Mesodermal cell (in vitro differentiated cells): ENCODE results near the gene EPHA6.

Source experiments
- H3K27ac ChIP-seq: 2 replicates; pipeline ENCODE4 v1.7.0; 2013; ENCODE audit warnings: mild to moderate bottlenecking, low read depth, low read length, moderate library complexity; ENCODE audit not compliant: severe bottlenecking
- H3K36me3 ChIP-seq: 2 replicates; pipeline ENCODE4 v1.7.1; 2013; ENCODE audit warnings: mild to moderate bottlenecking, low read length, moderate library complexity; ENCODE audit not compliant: control insufficient read depth, insufficient read depth
- H3K4me1 ChIP-seq: one replicate; pipeline ENCODE4 v1.7.1; 2013; ENCODE audit warnings: mild to moderate bottlenecking, low read length; ENCODE audit not compliant: insufficient read depth, control insufficient read depth, poor library complexity, severe bottlenecking
- H3K4me3 ChIP-seq: 2 replicates; pipeline ENCODE4 v1.7.0; 2013; ENCODE audit warnings: low read length, control low read depth, mild to moderate bottlenecking; ENCODE audit not compliant: insufficient read depth, poor library complexity, severe bottlenecking; ENCODE audit errors: extremely low read depth
- H3K9me3 ChIP-seq: 2 replicates; pipeline ENCODE4 v1.7.1; 2013; ENCODE audit warnings: mild to moderate bottlenecking, low read length, moderate library complexity; ENCODE audit not compliant: control insufficient read depth
- WGBS, 2 experiments: methylation state at CpG; one replicate each; pipeline ENCODE4 v1.1.5; 2013; ENCODE audit warnings: missing lambda C conversion rate in 2 of 2; ENCODE audit not compliant: insufficient coverage in 2 of 2; 5-methylcytosine and 5-hydroxymethylcytosine counted together

Gene EPHA6

DNA sequence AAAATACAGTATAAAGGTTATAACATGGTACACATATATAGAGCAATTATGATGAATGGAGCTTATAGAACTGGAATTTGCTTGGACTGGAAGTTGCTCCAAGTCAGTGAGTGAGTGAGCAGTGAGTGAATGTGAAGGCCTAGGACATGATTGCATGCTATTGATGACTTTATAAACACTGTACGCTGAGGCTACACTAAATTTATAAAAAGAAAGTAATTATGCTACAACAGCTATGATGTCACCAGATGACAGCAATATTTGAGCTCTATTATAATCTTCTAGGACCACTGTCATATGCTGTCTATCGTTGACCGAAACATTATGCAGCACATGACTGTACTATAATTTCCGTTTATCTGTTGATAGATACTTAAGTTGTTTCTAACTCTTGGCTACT lies 463.3 kb downstream of the EPHA6 start:
- no peak overlapping the region for H3K4me3 ChIP-seq
- no peaks in the 10 kb centered on the region for H3K36me3 ChIP-seq
- H3K4me1 ChIP-seq, result no peaks in the 10 kb centered on the region
- no peaks in the 10 kb centered on the region for H3K9me3 ChIP-seq
- WGBS, 2 experiments, result 86 to 100% methylated on average over 2 to 3 of the region's 4 CpGs
- H3K27ac ChIP-seq, result no peak overlapping the region

DNA sequence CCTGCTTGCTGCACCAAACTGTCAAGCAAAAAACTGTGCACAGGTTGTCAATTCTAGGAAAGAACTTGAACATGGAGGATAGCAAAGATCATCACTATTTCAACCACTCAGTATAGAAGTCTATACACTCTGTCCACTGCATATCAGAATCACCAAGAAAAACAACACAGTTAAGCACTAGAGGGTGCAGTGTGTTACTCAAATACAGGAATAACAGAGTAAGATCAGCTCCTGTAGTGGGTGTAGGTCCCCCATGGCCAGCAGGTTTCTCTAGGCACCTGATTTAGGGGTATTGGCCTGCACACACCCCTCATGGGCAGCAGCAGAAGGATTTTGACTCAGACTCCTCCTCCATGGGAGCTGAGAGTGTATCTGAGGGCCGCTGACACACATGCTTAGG lies 464.1 kb downstream of the EPHA6 start:
- H3K36me3 ChIP-seq, result no peaks in the 10 kb centered on the region
- H3K4me1 ChIP-seq, result no peaks in the 10 kb centered on the region
- no peak overlapping the region for H3K27ac ChIP-seq
- no peak overlapping the region for H3K4me3 ChIP-seq
- H3K9me3 ChIP-seq, result no peaks in the 10 kb centered on the region
- WGBS, 2 experiments, result 100% methylated on average over 1 of the region's 1 CpG; no CpG with 5 or more reads in 1 of the 2 experiments

DNA sequence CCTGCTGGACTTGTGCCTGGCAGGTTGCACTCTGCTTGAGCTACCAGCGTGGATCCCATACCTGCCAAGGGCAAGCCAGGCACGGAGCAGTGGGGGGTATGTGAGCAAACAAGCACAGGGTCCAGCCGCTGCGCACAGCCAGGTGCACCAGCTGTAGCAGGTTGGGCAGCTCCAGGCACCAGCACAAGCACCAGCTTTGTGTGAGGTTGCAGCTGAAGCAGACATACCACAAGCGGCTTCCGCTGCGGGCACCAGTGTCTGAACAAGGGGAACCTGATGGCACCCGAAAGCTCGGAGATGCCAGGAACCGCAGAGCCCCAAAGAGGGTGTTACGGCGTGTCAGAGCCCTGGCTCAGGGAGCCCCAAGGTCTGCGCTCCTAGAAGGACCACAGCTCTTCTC lies 477.5 kb downstream of the EPHA6 start:
- Histone ChIP-seq H3K4me3 (no peak overlapping the region), H3K4me1 (no peaks in the 10 kb centered on the region), H3K9me3 (no peaks in the 10 kb centered on the region), H3K36me3 (no peaks in the 10 kb centered on the region), H3K27ac (no peak overlapping the region)
- WGBS, 2 experiments, result 88 to 96% methylated on average over 10 to 13 of the region's 13 CpGs

DNA sequence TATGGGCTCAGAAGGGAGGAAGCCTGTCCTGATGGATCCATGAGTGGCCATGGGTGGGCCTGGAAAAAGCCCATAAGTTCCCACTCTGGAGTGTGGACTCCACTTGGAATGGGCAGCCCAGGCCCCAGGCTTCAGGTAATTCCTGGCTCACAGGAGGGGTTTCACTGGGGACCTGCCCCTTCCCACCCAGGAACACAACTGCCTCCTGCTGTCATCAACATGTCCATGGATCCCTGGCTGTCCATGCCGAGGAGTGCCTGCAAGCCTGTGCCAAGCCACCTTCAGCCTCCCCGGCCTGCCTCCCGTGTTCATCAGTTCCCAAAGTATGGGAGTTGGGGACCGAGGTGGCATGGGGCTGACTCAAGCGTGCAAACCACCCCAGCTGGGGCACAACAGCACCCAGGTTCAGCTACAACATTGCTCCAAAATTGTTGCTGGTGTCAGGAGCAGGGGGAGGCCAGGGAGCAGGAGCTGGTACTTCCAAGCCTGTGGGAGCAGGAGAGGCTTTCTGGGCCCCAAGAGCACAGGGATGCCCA lies 479.3 kb downstream of the EPHA6 start:
- WGBS, 2 experiments, result 92 to 100% methylated on average over 1 to 5 of the region's 5 CpGs
- no peak overlapping the region for H3K27ac ChIP-seq
- no peaks in the 10 kb centered on the region for H3K36me3 ChIP-seq
- H3K9me3 ChIP-seq, result no peaks in the 10 kb centered on the region
- H3K4me3 ChIP-seq, result no peak overlapping the region
- no peaks in the 10 kb centered on the region for H3K4me1 ChIP-seq

DNA sequence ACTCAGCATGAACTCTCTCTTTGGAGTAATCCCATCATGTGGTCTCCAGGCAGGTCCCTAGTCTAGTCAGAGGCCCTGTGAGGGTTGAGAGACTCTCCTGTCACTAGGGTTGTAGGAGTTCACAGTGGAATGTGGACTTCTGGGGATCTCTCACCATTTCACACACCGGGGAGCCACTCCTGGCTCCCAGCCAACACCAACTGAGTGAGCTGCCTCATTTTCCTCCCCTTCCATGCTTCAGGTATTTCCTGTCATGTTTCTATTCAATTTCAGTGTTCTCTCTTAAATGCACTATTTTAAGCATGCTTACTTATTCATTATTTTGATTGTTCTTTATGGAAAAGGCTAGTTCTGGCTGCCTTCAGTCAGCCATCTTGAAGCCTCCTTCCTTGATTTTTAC lies 482.6 kb downstream of the EPHA6 start:
- no peaks in the 10 kb centered on the region for H3K9me3 ChIP-seq
- no peaks in the 10 kb centered on the region for H3K4me1 ChIP-seq
- no peak overlapping the region for H3K27ac ChIP-seq
- H3K4me3 ChIP-seq, result no peak overlapping the region
- no peaks in the 10 kb centered on the region for H3K36me3 ChIP-seq
- 100% methylated on average over 1 of the region's 1 CpG; no CpG with 5 or more reads in 1 of the 2 experiments for WGBS, 2 experiments

DNA sequence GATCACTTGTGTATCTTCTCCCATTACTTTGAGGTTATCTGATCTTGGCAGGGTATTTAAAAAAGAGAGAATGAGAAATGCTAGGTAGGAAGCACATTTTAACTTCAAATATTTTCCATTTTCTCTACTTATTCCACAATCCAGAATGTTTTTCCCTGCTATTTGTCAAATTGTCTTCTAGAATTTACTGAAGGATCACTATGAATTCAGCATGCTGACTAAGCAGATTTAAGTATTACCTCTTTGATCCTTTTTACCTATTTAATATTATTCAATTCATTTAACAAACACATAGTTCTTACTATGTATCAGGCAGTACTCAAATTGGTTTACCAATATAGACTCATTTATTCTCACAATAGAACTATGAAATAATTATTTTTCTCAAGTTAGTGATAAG lies 486.7 kb downstream of the EPHA6 start:
- Histone ChIP-seq H3K4me1 (no peaks in the 10 kb centered on the region), H3K4me3 (no peak overlapping the region), H3K36me3 (no peaks in the 10 kb centered on the region), H3K27ac (no peak overlapping the region), H3K9me3 (no peaks in the 10 kb centered on the region)

DNA sequence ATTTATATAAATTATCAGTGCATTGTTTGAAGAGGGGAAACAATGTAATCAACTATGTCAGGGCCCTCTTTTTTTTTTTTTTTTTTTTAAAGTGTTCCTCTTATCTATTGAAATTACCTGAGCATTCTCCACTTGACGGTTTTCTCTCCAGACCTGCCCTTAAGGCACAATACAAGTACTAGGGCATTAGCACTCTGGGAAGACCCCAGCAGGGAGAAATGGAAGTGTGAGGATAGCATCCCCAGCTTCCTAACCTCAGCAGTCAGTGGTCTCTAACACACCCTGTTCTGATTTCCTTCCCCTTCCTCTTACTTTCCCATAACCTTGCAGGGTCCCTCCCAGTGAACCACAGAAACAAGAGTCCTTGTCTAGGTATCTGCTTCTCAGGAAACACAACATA lies 491.8 kb downstream of the EPHA6 start:
- no peaks in the 10 kb centered on the region for H3K4me1 ChIP-seq
- WGBS, 2 experiments, result no CpG with 5 or more reads among the region's 1 CpG
- H3K36me3 ChIP-seq, result no peaks in the 10 kb centered on the region
- H3K9me3 ChIP-seq, result no peaks in the 10 kb centered on the region
- no peak overlapping the region for H3K27ac ChIP-seq
- no peak overlapping the region for H3K4me3 ChIP-seq

DNA sequence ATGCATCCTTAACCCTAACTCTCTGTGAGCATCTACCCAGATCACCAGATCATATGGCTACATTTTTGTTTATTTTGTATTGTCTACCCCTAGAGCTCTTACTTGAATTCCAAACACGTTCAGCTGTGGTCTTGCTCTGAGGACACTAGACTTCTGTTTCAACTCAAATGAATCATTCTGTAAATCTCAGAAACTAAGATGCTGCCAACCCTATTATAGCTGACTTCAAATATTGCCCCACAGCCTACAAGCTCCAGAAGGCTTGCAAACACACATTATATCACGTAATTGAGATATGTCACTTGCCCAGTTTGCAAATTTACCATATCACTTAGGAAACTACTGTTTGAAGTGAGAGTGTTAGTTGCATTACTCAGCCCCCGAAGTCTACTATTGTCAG lies 524.0 kb downstream of the EPHA6 start:
- Histone ChIP-seq H3K27ac (no peak overlapping the region), H3K4me3 (no peak overlapping the region), H3K9me3 (no peaks in the 10 kb centered on the region), H3K36me3 (no peaks in the 10 kb centered on the region), H3K4me1 (no peaks in the 10 kb centered on the region)
- 88% methylated on average over 1 of the region's 3 CpGs for WGBS, 2 experiments

DNA sequence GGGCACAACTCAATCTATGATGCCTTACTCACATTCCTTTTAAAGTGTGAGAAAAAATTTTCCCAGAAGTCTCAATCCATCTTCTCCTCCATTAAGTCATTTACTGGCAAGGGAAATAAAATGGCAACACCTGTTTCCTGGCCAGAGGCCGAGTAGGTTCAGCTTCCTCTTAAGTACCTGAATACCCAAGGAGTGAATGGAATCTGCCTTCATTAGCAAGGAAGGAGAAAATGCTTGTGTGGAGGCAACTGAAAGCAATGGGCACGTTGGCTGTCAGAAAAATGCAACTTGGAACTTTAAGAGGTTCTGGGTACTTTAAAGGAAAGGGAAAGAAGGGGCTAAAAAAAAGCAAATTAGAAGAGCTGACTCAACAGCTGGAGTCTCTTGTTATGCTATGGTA lies 526.5 kb downstream of the EPHA6 start:
- Histone ChIP-seq H3K36me3 (no peaks in the 10 kb centered on the region), H3K27ac (no peak overlapping the region), H3K4me3 (no peak overlapping the region), H3K4me1 (no peaks in the 10 kb centered on the region), H3K9me3 (no peaks in the 10 kb centered on the region)
- 55 to 89% methylated on average over 1 to 2 of the region's 2 CpGs for WGBS, 2 experiments

DNA sequence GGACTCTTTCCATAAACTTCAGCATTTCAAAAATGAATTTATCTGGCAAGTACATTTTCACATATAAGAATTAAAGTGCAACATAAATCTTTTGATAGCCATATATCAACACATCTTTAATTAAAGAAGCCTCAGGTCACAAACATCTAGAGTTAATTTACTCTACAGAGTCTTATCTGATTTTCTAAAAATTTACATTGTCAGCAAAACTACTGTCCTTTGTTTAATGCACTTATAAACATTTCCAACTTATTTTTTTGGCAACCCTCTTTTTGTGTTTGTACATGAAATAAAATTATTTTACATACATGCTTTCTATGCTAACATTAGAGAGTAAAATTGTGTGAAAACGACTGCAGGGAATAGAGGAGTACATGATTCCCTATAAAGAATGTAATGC lies 533.4 kb downstream of the EPHA6 start:
- H3K9me3 ChIP-seq, result no peaks in the 10 kb centered on the region
- H3K4me3 ChIP-seq, result no peak overlapping the region
- WGBS, 2 experiments, result no CpG with 5 or more reads among the region's 1 CpG
- H3K36me3 ChIP-seq, result no peaks in the 10 kb centered on the region
- H3K27ac ChIP-seq, result no peak overlapping the region
- H3K4me1 ChIP-seq, result no peaks in the 10 kb centered on the region

DNA sequence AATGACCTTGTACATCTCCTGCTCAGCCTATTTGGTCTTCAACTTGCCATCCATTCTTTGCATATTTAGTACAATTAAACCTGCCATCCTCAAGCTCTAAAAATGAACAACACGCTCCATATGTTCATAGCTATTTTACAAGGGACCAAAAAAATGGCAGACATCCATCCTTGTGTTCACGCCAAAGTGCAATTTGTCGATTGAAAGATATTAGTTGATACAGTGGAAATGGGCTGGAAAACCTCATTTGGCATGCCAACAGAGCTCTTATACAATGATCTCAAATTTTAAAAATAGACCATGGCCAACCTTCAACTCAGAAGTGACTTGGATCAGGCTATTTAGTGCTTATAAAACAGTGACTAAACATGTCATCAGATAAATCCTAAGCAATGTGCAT lies 536.6 kb downstream of the EPHA6 start:
- Histone ChIP-seq H3K4me3 (no peak overlapping the region), H3K4me1 (no peaks in the 10 kb centered on the region), H3K27ac (no peak overlapping the region), H3K9me3 (no peaks in the 10 kb centered on the region), H3K36me3 (no peaks in the 10 kb centered on the region)
- 86 to 100% methylated on average over 1 of the region's 3 CpGs for WGBS, 2 experiments
